HFF-Myc (cell line): ENCODE data around the gene PFKP.

ENCODE experiments used
- DNase-seq: peaks from one replicate; pipeline ENCODE4 v3.0.0-alpha.2; 2011; ENCODE audit warnings: low read depth; ENCODE audit errors: extremely low read depth
- H3K4me3 ChIP-seq: replicated peaks from 2 replicates; pipeline ENCODE4 v1.5.1; 2011; ENCODE audit warnings: low read depth, mild to moderate bottlenecking, control low read depth, low read length
- TF ChIP-seq, protein P1 (sequence below): IDR thresholded peaks from 2 replicates; pipeline ENCODE4 v1.5.1; 2012; ENCODE audit warnings: mild to moderate bottlenecking, low read depth, low read length, control low read depth; ENCODE audit errors: missing control alignments

PFKP gene

DNA sequence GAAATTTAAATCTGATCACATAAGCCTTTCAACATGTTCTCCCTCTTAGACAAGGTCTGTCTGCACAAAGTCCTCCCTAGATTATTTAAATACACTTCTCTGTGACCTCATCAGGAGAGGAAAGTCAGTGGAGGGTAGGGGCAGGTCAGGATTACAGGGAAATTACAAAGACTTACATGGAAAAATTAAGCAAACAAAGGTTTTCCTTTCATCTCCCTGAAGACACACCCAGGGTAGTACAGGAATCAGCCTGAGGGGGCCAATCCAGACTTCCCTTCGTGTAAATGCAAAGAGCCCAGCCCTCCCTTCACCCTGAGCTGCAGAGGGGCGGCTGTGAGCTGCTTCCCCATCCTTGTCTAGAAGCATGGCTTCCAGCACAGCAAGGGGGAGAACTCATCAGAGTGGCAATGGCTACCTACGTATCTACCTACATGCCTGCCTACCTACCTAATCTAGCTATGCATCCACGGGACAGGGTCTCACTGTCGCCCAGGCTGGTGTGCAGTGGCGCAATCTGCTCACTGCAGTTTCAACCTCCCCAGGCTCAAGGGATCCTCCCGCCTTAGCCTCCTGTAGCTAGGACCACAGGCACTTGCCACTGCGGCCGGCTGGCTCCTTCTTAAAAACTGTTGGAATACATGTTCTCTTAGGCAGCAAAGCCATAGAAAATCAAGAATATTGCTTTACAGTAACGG, 72.0 kb downstream of the PFKP start:
- TF ChIP-seq, protein P1, sequence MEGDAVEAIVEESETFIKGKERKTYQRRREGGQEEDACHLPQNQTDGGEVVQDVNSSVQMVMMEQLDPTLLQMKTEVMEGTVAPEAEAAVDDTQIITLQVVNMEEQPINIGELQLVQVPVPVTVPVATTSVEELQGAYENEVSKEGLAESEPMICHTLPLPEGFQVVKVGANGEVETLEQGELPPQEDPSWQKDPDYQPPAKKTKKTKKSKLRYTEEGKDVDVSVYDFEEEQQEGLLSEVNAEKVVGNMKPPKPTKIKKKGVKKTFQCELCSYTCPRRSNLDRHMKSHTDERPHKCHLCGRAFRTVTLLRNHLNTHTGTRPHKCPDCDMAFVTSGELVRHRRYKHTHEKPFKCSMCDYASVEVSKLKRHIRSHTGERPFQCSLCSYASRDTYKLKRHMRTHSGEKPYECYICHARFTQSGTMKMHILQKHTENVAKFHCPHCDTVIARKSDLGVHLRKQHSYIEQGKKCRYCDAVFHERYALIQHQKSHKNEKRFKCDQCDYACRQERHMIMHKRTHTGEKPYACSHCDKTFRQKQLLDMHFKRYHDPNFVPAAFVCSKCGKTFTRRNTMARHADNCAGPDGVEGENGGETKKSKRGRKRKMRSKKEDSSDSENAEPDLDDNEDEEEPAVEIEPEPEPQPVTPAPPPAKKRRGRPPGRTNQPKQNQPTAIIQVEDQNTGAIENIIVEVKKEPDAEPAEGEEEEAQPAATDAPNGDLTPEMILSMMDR: no peak
- H3K4me3 ChIP-seq: no peak overlapping the region
- no peak for DNase-seq

DNA sequence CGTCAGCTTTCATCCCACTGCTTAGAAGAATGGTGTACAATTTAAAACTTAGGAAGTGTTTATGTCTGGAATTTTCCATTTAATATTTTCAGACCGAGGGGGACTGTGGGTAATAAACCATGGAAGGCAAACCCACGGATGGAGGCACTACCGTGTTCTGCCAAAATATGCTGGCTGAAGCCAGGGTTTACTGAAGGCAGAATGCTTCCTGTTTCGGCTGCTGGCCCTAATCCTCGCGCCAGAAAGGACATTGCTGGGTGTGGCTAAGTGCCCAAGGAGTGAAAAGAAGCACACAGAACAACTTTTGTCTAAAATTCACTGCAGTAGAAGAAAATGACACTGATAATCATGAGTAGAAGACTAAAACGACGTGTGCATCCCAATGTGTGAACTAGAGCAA, 72.9 kb downstream of the PFKP start:
- H3K4me3 ChIP-seq: no peak overlapping the region
- no peak for DNase-seq
- TF ChIP-seq, protein P1: no peak

DNA sequence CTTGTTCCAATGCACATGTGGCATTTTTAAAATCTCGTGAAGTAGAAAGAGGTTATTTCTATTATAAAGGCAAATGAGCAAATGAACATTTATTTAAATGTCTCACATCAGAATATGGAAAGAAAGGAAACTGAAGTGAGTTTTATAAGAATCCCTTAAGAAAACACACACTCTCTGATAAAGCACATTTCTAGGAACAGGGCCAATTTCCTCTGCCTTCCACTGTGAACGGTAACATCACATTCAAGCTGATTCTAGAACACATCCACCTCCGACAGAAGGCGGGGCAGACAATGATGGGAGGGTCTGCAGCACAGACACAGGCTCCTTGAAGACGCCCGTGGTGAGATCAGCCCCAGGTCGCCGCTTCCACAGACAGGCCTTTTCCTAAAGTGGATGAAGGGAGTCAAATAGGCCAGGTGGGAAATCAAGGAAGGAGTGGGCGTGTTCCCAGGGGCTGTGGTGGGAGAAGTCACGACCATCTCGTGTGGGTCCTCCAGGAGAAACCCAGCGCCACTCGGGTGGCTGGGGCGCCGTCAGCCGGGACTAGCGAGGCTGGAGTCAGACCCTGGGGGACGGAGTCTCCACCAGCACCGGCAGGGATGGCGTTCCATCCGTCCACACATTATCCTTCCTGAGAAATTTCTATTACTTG, 74.1 kb downstream of the PFKP start:
- TF ChIP-seq, protein P1: no peak

DNA sequence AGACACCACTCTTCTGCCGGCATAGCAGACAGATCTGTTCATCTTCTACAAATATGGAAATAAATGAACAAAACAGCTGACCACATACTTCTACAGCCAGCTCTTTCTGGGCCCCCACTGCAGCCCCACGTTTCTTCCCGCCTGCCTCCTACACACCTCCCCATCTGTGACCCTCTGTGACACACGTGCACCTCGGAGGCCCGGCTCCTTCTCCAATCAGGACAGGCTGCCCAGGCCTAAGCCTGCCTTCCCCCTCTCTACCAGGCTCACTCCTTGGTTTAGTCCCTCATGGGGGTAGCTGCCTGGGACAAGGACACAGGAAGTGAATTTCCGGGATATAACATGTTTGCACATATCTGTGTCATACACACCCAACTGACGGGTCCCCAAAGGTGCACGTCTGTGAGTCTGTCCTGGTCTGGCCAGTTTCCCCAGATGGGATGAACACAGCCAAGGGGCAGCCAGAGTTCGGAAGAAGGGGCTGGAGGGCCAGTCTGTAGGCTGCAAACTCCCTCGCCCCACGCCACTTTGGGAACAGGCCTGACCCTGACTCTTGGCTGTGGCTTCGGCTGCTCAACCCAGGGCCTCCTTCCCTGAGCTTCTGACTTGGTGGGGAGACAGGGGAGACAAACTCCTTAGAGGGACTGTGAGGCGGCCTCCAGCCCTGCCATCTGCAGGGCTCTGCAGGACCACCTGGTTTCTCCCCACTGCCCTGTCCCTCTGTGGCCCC, 75.0 kb downstream of the PFKP start:
- TF ChIP-seq, protein P1: no peak
- H3K4me3 ChIP-seq: no peak overlapping the region
- DNase-seq: no peak

More for the DNA sequence above, 74.1 kb downstream of the PFKP start:
- H3K4me3 ChIP-seq: no peak overlapping the region
- DNase-seq: no peak

DNA sequence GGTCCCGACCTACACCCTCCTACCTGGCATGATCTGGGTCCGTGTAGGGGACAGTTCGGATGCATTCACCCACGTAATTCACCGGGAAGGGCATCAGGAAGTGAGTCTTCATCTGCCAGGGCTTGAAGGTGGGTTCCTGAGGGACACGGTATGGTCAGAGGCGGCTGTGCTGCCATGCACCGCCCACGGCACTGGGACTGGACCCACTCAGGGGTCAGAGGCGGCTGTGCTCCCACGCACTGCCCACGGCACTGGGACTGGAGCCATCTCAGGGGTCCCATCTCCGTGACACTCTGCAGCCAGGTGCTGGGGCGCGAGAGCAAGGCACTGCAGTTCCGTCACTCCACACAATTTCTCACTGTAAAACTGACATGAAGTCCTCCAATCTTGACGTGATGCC, 76.0 kb downstream of the PFKP start:
- no peak for DNase-seq
- TF ChIP-seq, protein P1: no peak

DNA sequence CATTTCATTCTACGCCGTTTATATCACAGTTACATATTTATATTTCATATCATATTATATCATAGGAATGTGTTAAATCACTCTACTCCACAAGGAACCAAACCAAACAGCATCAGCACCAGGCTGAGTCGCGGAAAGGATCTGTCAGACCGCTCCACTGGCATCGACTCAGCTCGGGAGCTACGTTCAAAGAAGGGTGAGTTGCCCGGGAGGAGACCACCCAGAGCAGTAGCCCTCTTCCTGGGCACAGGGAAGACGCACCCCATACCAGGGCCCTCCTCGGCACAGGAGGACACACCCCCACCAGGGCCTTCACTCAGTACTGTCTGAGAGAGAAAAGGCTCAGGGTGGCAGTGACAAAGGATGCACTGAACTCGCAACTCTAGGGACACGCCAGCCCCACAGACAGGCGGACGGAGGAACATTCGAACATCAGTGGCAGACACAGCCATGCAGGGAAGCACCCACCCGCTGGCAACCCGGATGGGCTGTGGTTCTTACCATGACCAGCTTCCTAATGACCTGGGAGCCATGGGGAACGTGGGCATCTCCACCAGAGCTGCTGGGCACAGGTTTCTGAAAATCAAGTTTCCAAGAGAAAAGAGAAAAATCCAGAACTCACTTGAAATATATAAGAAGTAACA, 76.6 kb downstream of the PFKP start:
- TF ChIP-seq, protein P1: no peak

More for the DNA sequence above, 76.0 kb downstream of the PFKP start:
- H3K4me3 ChIP-seq: no peak overlapping the region

More for the DNA sequence above, 76.6 kb downstream of the PFKP start:
- H3K4me3 ChIP-seq: no peak overlapping the region
- DNase-seq: no peak
